ENCODE data around the gene CD4.

Gene CD4

DNA sequence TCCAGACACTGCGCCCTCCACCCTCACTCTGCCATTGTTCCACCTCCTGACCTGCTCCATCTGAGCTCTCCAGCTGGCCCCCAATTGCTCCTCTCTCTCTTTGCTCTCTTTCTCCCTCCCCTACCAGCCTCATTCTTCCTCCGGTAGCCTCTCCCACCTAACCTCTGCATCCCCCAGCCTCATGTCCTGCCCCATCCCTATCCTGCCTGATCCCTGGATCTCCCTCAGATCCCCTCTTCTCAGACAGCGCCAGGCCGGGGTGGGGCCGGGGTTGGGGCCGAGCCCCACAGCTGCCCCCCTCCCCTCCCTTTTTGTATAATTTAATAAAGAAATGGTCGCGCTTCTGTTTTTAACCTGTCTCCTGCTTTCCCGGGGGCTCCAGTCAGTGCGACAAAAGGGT lies 18.7 kb upstream of the CD4 start:
- DNase-seq (ENCODE audit: low spot score), result no peak
- TF ChIP-seq, protein P1, sequence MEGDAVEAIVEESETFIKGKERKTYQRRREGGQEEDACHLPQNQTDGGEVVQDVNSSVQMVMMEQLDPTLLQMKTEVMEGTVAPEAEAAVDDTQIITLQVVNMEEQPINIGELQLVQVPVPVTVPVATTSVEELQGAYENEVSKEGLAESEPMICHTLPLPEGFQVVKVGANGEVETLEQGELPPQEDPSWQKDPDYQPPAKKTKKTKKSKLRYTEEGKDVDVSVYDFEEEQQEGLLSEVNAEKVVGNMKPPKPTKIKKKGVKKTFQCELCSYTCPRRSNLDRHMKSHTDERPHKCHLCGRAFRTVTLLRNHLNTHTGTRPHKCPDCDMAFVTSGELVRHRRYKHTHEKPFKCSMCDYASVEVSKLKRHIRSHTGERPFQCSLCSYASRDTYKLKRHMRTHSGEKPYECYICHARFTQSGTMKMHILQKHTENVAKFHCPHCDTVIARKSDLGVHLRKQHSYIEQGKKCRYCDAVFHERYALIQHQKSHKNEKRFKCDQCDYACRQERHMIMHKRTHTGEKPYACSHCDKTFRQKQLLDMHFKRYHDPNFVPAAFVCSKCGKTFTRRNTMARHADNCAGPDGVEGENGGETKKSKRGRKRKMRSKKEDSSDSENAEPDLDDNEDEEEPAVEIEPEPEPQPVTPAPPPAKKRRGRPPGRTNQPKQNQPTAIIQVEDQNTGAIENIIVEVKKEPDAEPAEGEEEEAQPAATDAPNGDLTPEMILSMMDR (IDR thresholded peaks at IDR 0.05; ENCODE audit: extremely low read depth, missing control alignments), result no peak

DNA sequence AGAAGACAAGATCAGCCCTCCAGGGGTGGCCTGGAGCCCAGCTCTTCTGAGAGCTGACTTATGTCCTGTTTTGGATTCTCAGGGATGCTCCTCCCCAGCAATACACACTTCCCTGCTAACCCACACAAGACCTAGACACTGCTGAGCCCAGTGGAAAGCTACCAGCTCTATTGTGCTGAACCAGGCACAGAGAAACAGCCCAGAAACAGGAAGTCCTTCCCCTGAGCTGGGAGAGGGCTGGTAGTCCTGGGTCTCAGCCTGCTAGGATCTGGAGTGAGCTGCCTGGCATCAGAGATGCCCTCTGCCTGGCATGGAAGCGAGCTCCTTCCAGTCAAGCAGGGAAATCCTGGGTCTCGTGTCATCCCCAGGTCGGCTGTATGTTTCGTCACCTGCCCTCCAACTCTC lies 18.2 kb upstream of the CD4 start:
- no peak for DNase-seq (ENCODE audit: low spot score)
- TF ChIP-seq, protein P1 (IDR thresholded peaks at IDR 0.05; ENCODE audit: extremely low read depth, missing control alignments), result no peak

DNA sequence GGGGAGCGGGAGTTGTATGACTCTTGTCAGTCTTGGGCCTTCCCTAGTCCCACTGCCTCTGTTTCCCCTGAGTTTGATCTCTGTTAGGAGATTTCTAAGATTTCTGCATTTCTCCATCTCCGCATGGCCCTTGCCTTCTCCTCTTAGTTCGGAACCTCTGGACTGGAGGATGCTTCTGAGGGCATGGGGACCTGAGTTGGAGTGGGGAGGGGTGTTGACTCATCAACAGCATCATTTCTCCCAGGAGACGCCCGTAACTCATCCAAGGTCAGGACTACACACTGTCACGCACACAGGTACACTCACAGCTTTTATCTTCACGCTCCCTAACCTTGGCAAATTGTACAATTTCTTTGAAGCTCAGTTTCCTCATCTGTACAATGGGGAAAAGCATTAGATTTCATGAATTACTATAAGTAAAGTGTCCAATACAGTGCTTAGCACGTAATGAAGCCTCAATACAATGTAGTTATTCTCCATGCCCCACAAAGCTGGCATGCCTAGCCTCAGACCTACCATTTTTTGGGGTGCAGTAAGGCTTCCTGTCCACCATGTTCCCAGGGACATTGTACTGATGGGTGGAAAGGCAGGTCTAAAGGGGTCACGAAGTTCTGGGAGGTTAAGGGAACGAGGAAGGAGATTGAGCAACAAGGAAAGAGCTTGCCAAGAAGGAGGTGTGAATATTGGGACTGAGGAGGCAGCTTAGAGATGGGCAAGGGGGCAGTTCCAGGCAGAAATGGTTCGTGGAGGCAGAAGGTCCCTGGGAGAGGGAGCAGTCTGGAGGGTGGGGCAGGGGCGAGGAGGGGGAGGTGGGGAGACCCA lies 17.6 kb upstream of the CD4 start:
- no peak for DNase-seq (ENCODE audit: low spot score)
- TF ChIP-seq, protein P1 (IDR thresholded peaks at IDR 0.05; ENCODE audit: extremely low read depth, missing control alignments), result no peak

DNA sequence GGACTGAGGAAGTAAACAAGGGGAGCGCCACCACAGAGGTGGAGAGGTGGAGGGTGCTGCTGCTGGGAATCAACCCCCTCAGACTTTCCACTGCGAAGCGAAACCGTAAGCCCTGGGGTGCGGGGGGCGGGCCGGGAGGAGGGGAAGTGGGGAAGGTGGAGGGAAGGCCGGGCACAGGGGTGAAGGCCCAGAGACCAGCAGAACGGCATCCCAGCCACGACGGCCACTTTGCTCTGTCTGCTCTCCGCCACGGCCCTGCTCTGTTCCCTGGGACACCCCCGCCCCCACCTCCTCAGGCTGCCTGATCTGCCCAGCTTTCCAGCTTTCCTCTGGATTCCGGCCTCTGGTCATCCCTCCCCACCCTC lies 17.0 kb upstream of the CD4 start, which contains the start of gene LAG3:
Gene LAG3 (plus strand): TSS at position 190 of the 365 bp plus-strand sequence. CDS start 333 bp downstream, outside the sequence.
- peak; percentile 72 for DNase-seq (ENCODE audit: low spot score)
- TF ChIP-seq, protein P1 (IDR thresholded peaks at IDR 0.05; ENCODE audit: extremely low read depth, missing control alignments), result no peak

DNA sequence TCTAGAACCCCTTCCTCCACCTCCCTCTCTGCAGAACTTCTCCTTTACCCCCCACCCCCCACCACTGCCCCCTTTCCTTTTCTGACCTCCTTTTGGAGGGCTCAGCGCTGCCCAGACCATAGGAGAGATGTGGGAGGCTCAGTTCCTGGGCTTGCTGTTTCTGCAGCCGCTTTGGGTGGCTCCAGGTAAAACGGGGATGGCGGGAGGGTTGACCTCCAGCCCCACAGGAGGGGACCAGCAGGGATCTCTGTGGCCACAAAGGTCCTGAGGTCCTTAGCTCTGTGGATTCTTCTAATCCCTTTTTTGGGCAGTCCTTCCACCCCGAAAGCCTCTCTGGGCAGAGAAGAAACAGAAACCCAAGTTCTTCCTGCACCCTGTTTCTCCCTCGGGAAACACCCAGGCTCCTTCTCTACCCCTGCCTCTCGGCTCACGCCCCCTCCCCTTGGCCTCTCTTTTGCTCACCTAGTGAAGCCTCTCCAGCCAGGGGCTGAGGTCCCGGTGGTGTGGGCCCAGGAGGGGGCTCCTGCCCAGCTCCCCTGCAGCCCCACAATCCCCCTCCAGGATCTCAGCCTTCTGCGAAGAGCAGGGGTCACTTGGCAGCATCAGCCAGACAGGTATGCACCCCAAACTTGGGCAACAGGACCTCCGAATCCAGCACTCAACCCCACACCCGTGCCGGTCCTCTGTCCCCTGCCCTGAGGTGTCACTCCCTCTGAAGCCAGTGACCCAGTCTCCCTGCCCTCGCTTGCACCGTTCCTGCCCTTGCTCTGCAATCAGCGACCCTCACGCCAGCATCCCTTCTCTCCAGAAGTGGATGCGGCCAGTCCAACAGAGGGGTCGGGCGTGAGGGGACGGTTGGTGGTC lies 16.4 kb upstream of the CD4 start:
- TF ChIP-seq, protein P1 (IDR thresholded peaks at IDR 0.05; ENCODE audit: extremely low read depth, missing control alignments), result no peak
- DNase-seq (ENCODE audit: low spot score), result peak; percentile 68

DNA sequence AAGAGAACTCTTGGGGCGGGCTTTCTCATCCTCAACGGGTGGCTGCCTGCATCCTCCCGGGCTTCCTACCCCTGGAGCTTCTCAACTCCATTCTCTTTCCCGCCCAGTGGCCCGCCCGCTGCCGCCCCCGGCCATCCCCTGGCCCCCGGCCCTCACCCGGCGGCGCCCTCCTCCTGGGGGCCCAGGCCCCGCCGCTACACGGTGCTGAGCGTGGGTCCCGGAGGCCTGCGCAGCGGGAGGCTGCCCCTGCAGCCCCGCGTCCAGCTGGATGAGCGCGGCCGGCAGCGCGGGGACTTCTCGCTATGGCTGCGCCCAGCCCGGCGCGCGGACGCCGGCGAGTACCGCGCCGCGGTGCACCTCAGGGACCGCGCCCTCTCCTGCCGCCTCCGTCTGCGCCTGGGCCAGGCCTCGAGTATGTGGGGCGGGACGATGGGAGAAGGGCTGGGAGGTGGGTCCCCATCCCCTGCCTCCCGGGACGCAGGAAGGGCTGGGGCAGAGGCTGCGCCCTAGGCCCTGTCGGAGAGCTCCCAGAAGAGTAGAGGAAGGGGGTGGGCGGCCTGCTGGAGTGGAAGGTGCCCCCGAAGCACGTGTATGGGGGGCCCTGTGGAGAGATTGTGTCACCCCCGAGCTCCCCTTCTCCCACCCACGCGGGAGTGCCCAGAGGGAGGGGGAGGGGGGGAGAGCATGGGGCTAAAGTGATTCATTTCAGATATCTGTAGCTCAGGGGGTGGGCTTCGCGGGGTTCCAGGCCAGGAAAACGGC lies 15.6 kb upstream of the CD4 start:
- DNase-seq (ENCODE audit: low spot score), result no peak
- TF ChIP-seq, protein P1 (IDR thresholded peaks at IDR 0.05; ENCODE audit: extremely low read depth, missing control alignments), result no peak
